Astrocyte (in vitro differentiated cells and primary cell): ENCODE data around the gene FAM151A.

Experiments used
- EZH2 ChIP-seq: IDR thresholded peaks from 2 replicates; pipeline ENCODE4 v1.6.1; 2012; ENCODE audit warnings: mild to moderate bottlenecking, low read length, inconsistent platforms; ENCODE audit not compliant: insufficient read depth
- TF ChIP-seq, protein P1 (sequence below): IDR thresholded peaks from 2 replicates; pipeline ENCODE4 v1.5.1; 2011; ENCODE audit warnings: low read depth, mild to moderate bottlenecking, inconsistent platforms, low read length, moderate library complexity; ENCODE audit not compliant: insufficient read depth

DNA sequence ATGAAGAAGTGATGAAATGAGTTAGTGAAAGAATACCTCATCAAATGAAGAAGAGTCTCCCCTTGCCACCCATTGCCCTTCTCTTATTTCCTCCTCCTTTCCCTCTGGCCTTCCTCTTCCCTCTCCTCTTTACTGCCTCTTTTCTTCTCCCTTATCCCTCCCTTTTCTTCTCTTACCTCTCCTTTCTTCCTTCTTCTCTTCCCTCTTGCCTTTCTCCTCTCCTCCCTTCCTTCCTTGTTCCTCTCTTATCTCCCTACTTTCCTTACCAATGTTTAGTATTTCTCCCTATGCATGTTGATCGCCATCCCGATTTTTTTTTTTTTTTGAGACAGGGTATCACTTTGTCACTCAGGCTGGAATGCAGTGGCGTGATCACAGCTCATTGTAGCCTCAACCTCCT is 27.1 kb upstream of the FAM151A start:
- TF ChIP-seq, protein P1, sequence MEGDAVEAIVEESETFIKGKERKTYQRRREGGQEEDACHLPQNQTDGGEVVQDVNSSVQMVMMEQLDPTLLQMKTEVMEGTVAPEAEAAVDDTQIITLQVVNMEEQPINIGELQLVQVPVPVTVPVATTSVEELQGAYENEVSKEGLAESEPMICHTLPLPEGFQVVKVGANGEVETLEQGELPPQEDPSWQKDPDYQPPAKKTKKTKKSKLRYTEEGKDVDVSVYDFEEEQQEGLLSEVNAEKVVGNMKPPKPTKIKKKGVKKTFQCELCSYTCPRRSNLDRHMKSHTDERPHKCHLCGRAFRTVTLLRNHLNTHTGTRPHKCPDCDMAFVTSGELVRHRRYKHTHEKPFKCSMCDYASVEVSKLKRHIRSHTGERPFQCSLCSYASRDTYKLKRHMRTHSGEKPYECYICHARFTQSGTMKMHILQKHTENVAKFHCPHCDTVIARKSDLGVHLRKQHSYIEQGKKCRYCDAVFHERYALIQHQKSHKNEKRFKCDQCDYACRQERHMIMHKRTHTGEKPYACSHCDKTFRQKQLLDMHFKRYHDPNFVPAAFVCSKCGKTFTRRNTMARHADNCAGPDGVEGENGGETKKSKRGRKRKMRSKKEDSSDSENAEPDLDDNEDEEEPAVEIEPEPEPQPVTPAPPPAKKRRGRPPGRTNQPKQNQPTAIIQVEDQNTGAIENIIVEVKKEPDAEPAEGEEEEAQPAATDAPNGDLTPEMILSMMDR, result no peak
- TF ChIP-seq EZH2, result no peak
